Measurements from ENCODE around the gene INSRR.

Gene INSRR

DNA sequence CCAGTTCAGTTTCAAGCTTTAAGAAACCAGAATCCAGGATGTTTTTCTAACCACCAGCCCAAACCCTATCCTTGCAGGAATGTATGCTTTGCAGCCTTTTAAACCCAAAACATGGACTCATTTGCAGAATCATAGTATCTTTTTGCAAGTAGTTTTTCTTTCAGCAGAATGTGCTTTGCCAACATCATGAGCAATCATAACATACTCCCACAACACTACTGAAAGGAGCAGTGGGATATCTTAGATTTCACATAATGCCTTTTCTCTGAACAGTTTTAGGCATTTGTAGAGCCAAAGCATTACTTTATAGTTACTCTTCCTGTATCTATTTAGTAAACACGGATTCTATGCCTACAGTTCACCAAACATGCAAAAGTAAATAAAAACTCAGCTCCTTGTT, 32.3 kb downstream of the INSRR start:
- DNase-seq (ENCODE audit: low spot score), result no peak

DNA sequence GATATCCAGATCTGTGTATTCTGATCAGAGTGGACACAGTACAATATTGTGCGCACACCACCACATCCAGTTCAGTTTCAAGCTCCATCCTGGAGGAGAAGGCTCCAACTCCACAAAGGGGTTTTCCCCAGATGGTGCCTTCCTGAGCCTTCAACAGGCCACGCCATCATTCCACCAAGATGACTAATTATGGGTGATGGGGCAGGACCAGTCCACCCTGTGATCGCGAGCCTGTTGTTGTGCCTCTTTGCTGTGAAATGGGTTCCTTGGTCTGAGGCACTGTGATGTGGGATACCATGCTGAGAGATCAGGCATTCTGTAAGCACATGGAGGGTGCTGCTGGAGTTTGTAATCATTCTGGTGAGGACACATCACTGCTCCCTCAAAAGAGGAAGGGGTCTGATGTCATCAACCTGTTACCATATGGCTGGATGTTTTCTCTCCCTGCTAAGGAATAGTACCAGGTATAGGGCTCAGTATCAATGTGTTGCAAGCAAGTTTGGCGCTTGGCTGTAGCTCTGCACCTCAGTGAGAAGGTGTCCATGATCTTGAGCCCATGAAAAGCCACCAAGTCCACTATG, 35.6 kb downstream of the INSRR start:
- DNase-seq (ENCODE audit: low spot score), result no peak

DNA sequence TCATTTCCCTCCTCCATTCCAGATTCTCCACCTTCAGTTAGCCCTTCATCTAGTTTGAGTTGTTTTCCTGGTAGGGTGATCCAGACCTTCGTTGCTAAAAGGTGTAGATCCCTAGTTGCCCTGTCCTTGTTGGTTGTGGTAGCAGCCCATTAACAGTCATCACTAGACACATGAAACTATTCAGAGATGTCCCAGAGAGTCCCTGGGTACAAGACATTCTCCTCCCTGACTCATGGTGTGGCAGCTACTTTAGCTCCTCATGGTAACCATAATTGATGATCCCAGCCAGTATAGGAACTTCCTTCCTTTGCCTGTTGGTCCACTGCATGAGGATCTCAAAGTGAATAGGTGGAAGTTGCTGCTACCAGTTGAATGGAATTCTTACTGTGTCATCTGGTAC, 36.2 kb downstream of the INSRR start:
- DNase-seq (ENCODE audit: low spot score), result no peak

DNA sequence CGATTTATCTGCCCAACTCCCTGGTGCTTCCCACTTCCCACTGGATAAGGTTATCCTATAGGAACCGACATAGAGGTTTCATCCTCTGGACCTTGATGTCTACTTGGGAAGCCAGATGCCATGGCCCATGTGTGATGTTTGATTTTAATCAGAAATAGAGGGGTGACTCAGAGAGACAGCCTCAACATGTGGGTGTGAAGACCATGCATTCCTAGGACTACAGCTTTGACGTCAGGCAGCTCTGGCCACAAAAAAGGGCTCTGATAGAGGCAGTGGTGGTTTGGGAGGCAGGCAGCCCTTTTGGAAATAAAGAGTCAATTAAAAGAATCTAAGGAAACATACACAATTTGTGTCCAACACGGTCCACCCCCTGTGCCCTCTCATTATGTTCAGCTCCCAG, 37.1 kb downstream of the INSRR start:
- DNase-seq (ENCODE audit: low spot score), result no peak

DNA sequence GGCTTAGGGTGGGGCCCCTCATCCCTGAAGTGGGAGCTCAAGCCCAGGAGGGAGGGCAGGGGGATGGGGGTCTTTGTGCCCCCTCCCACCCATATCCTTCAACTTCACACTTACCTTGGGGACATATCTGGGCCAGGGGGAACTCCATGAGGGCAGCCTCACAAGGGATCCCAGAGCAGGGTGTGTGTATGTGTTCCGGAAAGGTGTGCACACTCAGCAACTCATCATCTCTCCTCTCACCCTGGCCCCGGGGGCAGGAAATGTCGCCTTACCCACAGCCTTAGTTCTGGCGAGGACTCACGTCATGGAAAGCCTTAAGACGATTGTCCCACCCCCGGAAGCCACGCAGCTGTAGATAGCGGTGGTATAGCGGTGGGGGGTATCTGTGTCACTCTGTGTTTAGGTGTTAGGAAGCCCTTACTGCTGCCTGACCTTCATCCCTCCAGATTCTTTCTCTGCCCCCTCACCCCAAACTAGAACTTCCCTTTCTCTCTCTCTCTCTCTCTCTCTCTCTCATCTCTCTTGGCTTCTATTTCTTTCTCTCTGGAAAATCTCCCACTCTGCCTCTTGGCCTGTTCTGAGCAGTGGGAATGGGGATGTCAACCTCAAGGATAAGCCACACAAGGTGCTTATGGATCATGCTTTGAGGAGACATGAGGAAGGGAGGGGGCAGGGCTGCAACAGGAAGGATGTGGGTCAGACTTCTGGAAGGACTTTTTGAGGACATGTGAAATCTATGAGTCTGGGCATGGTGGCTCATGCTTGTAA, 42.2 kb downstream of the INSRR start, which contains the start of gene SH2D2A:
Gene SH2D2A, minus strand, starts transcription at position 288 of the 768 bp plus-strand sequence. Its CDS starts 140 bp downstream, at position 148.
- DNase-seq (ENCODE audit: low spot score), result no peak

DNA sequence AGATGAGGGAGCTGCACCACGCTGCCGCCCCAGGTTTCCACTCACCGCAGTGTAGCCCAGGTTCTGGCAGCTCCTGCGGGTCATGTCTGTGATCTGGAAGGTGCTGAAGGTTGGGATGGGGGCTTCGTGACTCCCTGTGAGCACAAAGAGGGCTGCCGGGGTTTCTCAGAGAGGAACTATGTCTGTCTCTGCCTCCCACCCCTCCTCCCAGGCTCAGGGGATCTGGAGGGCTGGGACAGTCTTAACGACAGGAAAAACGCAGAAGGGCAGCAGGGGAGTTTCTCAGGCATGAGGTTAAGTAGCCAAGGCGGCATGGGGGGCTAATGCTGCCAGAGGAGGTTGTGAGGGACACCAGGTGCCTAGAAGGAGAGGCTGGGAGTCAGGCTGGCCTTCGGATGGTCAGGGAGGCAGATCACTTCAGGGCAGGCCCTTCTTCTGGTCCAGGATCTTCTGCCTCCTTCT, 42.9 kb downstream of the INSRR start:
- DNase-seq (ENCODE audit: low spot score), result no peak

DNA sequence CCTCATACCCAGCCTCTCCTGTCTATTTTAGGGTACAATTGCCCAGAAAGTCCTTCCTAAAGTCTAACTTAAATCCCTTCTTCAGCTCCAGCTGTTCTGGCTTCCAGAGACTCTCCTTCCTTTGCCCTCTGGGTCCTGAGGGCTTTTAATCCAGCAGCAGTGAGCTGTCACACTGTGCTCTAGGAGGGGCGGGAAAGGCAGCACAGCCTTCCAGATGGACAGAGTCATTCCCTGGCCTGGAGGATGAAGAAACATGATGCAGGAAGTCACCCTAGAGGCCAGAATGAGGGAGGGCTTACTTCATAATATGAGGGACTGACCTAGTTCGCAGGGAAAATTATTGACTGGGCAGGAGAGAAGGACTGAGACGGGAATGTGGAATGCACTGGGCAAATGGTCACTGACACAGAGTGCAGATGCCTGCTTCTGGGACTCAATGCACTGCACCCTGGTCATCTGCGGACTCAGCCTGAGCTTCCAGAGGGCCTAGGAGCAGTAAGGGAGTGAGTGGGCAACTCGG, 43.5 kb downstream of the INSRR start:
- no peak for DNase-seq (ENCODE audit: low spot score)

DNA sequence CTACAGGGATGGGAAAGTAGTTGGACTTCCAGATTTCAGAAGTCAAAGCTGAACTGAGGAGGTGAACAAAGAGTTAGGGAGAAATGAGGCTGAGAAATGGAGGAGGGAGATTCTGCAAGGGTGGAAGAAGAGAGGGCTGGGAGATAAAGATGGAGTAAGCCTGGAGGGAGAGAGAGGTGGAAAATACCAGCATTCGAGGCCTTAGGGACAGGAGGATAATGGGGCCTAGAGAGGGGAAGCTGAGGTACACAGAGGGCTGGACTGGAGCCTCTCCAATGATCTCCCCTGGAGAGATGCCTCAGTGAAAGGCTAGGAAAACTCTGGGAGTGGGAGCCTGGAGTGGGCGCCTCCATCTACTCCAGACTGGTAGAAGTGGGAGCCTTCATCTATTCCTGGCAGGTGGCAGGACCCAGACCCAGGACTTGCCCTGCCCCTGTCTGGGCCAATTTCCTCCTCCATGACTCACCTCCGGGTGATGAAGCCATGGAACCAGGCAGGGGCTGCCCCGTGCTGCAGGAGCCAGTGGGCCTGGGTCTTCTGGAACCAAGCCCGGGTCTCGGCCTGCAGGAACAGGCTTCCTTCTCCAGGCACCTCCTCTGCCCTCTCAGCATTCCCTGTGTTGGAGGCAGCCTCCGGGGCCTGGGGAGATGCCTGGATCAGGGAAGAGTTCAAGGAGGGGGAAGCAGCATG, 44.2 kb downstream of the INSRR start:
- no peak for DNase-seq (ENCODE audit: low spot score)

DNA sequence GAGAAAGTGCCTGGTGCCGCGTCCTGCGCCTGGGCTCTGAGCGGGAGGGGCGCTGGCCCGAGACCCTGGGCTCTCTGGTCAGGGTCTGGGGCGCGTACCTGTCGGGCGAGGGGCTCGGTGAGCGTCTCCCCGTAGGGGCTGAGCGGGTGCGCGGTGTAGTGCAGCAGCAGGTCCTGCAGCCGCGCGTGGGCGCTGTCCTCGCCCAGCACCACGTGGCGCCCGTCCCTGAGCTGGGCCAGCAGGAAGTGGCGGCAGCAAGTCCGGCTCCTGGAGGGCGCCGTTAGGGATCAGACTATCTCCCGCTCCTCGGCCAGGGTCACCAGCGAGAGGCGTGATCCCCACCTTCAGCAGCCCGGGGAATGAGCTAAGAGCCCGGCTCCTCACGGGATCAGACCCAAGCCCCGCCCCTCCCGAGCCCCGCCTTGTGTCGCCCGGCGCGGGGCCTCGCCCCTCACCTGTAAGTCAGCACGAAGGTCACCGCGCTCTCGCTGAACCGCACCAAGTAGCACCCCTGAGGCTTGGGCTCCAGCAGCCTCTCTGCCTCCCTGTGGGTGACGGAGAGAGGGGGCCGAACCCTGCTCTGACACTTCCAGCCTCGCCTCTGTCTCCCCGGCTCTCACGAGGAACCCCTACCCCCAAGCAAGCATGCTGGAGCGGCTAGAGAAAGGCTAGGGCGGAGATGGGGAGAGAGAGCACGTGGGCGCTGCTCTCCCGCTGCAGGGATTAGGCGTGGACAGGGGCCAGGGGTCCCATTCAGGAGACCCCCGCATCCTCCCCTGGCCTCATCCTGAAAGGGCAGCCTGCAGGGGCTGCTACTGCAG, 45.0 kb downstream of the INSRR start:
- DNase-seq (ENCODE audit: low spot score), result no peak

DNA sequence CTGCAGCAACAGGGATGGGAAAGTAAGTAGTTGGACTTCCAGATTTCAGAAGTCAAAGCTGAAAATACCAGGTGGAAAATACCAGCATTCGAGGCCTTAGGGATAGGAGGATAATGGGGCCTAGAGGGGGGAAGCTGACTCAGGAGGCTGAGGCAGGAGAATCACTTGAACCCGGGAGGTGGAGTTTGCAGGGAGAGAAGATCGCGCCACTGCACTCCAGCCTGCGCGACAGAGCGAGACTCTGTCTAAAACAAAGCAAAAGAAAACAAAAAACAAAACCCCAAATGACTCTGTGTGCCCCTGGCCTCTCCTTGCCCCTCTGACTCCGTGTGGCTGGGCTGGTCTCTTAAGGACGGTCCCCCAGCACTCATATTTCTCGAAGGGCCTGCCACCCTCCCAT, 45.6 kb downstream of the INSRR start:
- no peak for DNase-seq (ENCODE audit: low spot score)

DNA sequence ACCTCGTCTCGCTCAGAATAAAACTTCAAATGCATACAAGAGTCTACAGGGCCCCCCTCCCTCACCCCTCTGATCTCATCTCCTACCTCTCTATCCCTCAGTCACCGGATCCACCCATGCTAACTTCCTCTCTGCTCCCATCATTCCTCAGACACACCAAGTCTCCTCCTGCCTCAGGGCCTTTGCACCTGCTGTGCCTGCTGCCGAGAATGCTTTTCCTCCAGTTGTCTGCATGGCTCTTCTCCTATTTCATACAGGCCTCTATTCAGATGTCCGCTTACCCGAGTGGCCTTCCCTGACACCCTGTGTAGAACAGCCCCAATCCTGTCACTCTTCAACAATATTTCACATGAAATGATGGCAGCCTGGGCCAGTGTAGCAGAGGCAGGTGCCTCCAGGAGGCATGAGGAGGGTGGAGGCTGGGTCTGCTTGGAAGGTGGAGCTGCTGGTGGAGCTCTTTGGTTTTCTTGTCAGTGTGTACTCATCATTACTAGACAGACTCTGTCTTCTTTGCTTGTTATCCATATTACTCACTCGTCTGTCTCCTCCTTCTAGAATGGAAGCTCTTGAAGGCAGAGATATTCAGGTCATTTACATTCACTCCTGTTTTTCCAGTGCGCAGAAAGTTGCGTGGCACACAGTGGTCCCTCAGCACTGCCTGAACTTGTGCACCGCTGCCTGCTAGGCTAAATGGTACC, 46.5 kb downstream of the INSRR start:
- no peak for DNase-seq (ENCODE audit: low spot score)

DNA sequence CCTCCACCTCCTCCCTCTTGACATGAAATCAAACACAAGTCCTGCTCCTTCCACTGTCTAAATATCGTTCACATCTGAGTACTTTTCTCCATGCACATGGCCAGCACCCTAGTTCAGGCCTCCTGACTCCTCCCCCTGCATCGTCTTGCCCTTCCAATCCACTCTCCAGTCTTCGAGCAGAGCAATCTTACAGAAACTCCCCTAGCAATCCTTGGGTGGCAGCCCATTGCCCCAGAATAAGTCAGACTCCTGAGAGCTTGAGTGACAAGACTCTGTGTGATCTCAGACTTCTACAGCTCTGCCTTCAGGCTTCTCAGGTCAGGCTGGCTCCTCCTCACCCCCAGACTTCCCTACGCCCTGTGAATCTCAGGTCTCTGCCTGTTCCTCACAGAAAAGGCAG, 47.7 kb downstream of the INSRR start:
- DNase-seq (ENCODE audit: low spot score), result no peak

DNA sequence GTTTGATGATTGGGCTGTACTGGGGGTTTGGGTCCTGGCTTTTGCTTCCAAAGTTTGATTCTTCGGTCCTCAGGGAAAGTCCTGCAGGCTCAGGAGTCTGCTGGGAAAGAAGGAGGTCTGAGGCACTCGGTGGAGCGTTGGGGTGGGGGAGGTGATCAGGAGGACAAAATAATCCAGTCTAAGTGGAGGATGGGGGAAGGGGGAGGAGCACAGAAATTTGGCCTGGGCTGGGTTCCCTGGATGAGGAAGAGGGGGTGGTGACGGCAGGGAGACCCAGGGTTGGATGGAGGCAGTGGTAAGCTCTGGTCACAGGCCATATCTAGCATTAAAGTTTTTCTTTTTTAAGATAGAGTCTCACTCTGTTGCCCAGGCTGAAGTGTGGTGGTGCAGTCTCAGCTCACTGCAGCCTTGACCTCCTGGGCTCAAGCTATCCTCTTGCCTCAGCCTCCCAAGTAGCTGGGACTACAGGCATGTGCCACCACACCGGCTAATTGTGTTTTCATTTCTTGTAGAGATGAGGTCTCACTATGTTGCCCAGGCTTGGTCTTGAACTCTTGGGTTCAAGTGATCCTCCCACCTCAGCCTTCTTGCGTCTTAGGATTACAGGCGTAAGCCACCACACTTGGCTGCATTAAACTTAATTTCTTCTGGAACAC, 49.1 kb downstream of the INSRR start:
- no peak for DNase-seq (ENCODE audit: low spot score)

DNA sequence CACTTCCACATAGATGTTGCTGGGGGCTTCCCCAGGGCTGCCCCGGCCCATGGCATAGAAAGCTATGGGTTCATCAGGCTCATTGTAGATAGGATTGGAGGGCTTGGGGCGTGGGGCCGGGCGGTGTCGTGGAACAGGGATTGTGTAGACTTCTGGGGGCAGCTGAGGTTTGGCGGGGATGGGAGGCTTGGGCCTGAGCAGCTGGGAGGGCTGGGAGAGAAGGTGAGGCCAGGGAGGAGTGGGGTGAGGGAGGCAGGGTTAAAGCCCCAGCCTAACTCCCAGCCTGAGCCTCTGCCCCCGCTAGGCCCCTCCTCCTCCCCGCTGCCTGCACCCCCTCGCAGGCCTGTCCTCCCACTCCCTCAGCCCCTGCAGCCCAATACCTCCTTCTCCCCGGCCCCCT, 49.6 kb downstream of the INSRR start:
- no peak for DNase-seq (ENCODE audit: low spot score)

DNA sequence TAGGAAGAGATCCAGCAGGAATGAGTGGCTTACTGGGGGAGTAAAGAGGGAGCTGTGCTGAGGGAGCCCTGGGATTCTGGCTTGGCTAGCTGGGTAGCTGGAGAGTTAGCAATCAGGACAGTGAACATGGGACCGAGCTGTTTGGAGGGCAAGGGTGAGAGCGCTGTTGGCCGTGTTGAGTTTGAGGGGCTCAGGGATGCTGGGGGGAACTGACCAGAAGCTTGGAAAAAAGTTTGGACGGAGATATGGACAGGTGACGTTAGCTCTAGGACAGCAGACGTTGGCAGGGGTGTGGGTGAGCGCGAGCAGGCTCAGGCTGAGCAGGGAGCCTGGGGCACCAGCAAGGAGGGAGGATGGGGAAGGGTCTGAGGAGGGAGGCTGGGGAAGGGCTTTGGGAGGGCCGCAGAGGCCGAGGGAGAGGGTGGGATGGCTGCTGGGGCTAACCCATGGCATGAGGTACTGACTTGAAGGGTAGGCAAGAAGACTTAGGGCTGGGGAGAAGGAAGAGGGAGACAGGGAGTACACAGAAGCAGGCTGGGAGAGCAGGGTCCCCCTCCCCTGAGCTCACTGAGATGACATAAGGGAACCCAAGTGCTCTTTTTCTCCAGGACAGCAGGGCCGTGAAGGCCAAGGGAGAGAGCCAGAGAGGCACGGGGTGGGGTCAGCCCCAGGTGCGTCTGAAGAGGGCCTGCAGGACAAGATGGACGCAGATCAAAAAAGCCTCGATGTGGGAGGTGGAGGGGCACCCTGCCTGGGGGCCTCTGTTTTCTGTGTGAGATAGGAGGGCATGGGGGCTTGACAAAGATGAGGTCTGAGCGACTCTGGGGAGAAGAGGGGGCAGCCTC, 50.5 kb downstream of the INSRR start:
- DNase-seq (ENCODE audit: low spot score), result no peak

DNA sequence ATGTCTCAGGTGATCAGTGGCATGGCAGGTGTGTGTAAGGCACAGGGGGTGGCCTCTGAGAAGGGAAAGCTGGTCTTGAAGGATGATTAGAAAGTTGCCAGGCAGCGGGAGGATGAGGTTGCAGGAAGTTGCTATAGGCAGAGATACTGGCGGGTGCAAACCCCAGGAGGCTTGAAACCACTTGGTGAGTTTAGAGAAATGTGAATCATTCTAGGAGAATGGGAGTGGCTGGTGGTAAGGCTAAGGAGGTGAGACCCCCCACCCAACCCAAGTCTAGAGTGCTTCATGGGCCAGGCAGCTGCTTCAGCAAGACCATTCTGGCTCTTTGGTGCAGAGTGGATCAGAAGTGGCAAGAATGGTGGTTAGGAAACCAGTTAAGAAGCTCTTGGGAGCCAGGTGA, 51.3 kb downstream of the INSRR start:
- DNase-seq (ENCODE audit: low spot score), result no peak

DNA sequence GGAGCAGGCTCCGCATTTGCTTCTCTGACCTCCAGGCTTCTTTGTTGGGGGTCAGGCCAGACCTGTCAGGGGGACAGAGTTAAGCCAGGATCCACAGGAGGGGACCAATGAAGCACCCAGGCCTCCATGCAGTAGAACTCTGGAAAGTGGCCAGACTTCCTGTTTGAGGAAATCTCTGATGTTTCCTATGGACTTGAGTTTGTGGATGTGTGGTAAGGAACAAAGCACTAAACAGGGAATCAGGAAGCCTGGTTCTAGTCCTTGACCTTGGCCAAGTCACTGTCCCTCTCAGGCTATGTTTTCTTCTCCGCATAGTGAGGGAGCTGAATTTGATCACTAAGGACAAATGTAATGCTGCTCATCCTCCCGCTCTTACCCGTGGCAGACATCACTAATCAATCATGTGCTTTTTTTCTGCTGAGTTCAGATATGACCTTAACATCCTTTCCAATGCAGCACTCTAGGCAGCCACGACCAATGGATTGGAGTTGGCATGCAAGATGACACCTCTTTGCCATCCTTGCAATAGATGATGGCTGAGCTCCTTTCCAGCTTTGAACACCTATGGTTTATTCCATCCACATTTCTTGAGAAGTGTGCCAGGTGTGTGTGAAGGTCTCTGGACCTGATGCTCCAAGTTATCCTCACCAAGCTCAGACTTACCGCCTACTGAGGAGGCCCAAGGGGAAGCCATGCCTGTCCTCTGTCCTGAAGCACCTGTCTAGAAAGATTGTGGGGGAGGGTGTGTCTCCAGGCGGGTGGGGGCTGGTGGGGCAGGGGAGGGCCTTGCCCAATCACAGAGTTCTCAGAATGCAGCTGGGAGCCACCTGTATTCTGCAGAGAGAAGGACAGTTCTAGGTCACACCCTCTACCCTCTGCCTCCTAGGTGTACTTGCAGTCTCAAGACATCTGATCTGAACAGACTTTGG, 52.1 kb downstream of the INSRR start:
- no peak for DNase-seq (ENCODE audit: low spot score)

DNA sequence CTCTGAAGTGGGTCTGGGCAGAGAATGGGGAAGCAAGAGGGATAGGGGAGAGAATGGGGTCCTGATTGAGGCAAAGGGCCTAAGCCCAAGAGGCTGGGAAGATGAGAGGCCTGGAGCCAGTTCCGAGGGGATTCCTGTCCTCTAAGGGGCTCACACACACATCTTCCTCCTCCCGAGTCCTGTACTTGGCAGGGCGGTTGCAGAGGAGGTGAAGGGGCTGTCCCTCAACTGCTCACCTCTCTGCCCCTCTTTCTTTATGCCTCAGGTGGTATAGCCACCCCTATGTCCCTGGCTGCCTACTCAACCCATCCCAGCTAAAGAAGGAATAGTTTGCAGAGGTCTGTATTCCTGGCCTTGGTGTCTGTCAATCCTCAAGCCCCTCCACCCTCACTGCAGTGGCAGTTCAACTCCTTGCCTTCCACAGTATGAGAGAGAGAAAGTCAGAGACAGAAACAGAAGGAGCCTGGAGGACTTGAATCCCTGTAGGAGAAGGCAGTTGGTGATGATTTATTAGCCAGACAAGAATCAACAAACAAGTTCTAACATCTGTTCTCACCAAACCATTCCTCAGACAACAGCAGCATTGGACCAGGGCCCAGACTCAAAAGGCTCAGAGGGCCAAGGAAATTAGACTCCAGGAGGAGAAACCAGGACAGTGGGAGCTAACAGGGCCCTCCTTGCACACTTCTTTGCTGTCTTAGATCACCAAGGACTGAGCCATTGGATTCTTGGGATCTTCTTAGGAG, 53.0 kb downstream of the INSRR start:
- DNase-seq (ENCODE audit: low spot score), result no peak
